Testis (tissue), 2 donors: ENCODE data around the gene GFRA1.

Experiments
- CTCF ChIP-seq, 3 experiments: fragments of 450-650 bp in 2 of 3; fragments of 200-600 bp in 1 of 3; sonication (generic) in 1 of 3; IDR thresholded peaks; one replicate each; pipeline ENCODE4 v1.5.1; 2016 to 2019; ENCODE audit warnings: antibody characterized with exemption in 3 of 3, mild to moderate bottlenecking in 2 of 3, moderate library complexity in 1 of 3
- POLR2A ChIP-seq: fragments of 450-650 bp; IDR thresholded peaks from one replicate; pipeline ENCODE4 v1.6.1; 2017; ENCODE audit warnings: antibody characterized with exemption, mild to moderate bottlenecking, moderate library complexity

- TF ChIP-seq CTCF (IDR thresholded peaks at IDR 0.05): no peak
- TF ChIP-seq POLR2A: no peak
Measured at GRCh38 chr10:116111483-116112095, 161.4 kb downstream of the GFRA1 start.
